SK-N-SH (cell line): ENCODE measurements around the gene USP34. TPM values are rescaled to one million over a fixed set of nuclear protein-coding genes. Genes with fewer than 3 reads are reported as not detected.

Experiments used
- CTCF ChIA-PET: fragments of 300-600, 350-600 bp; formaldehyde crosslinking; extraction: SDS; loops from one replicate; lab custom pipeline; 2021; lab: Yijun Ruan, JAX
- POLR2A ChIA-PET: fragments of 350-600 bp; sonication (Branson Sonifier 250); formaldehyde crosslinking; extraction: SDS; loops from one replicate; lab custom pipeline; 2020; ENCODE audit warnings: antibody characterized with exemption, inconsistent platforms; lab: Yijun Ruan, JAX
- DNase-seq: peaks from one replicate; pipeline ENCODE4 v3.0.0; 2012
- H2AFZ ChIP-seq: fragments of 200-600 bp; sonication (generic); 2 replicates; pipeline ENCODE4 v1.8.1; 2016; ENCODE audit warnings: antibody characterized with exemption, mild to moderate bottlenecking, low read depth
- H3F3A ChIP-seq: fragments of 200-600 bp; sonication (generic); replicated peaks from 2 replicates; pipeline ENCODE3; 2016; ENCODE audit warnings: antibody characterized with exemption, mild to moderate bottlenecking; ENCODE audit not compliant: insufficient read depth
- H3K27ac ChIP-seq, 2 experiments: fragments of 200-500 bp in 1 of 2; fragments of 200-600 bp in 1 of 2; sonication (Bioruptor generic) in 1 of 2; sonication (generic), shearing (Covaris generic) in 1 of 2; 2 replicates each; pipeline versions ENCODE4 v1.5.1 to v1.6.1; 2014 to 2016; ENCODE audit warnings: low read depth in 2 of 2, inconsistent platforms in 1 of 2, low read length in 1 of 2, mild to moderate bottlenecking in 1 of 2, mixed read lengths in 1 of 2
- H3K27me3 ChIP-seq: fragments of 200-600 bp; sonication (generic), shearing (Covaris generic); 2 replicates; pipeline ENCODE4 v1.6.1; 2016; ENCODE audit warnings: mixed run types; ENCODE audit not compliant: insufficient read depth
- H3K36me3 ChIP-seq, 2 experiments: fragments of 200-500 bp in 1 of 2; fragments of 200-600 bp in 1 of 2; sonication (Bioruptor generic) in 1 of 2; sonication (generic) in 1 of 2; replicated peaks in 1 of 2; 2 replicates each; pipeline versions ENCODE3 to v1.5.1; 2014 to 2016; ENCODE audit warnings: low read length in 1 of 2, mild to moderate bottlenecking in 1 of 2; ENCODE audit not compliant: insufficient read depth in 2 of 2, control insufficient read depth in 1 of 2
- H3K4me1 ChIP-seq, 2 experiments: fragments of 200-500 bp in 1 of 2; fragments of 200-600 bp in 1 of 2; sonication (Bioruptor generic) in 1 of 2; sonication (generic), shearing (Covaris generic) in 1 of 2; 2 replicates each; pipeline versions ENCODE4 v1.5.1 to v1.6.1; 2014 to 2016; ENCODE audit warnings: low read depth in 1 of 2, low read length in 1 of 2, mixed run types in 1 of 2; ENCODE audit not compliant: insufficient read depth in 2 of 2, control insufficient read depth in 1 of 2
- H3K4me2 ChIP-seq: fragments of 200-600 bp; sonication (generic), shearing (Covaris generic); 2 replicates; pipeline ENCODE4 v1.6.1; 2017; ENCODE audit warnings: mixed run types
- H3K4me3 ChIP-seq, 2 experiments: fragments of 200-500 bp in 1 of 2; fragments of 200-600 bp in 1 of 2; sonication (Bioruptor generic) in 1 of 2; sonication (generic), shearing (Covaris generic) in 1 of 2; 2 replicates each; pipeline versions ENCODE4 v1.5.1 to v1.8.1; 2014 to 2016; ENCODE audit warnings: low read depth in 2 of 2, inconsistent platforms in 1 of 2, low read length in 1 of 2, mild to moderate bottlenecking in 1 of 2, mixed read lengths in 1 of 2, moderate library complexity in 1 of 2
- H3K79me2 ChIP-seq: fragments of 200-600 bp; sonication (generic); 2 replicates; pipeline ENCODE4 v1.8.1; 2017; ENCODE audit warnings: mild to moderate bottlenecking; ENCODE audit not compliant: insufficient read depth
- H3K9ac ChIP-seq: fragments of 200-600 bp; sonication (generic); 2 replicates; pipeline ENCODE4 v1.6.1; 2017; ENCODE audit warnings: mixed run types
- H3K9me2 ChIP-seq: fragments of 200-600 bp; sonication (generic); 2 replicates; pipeline ENCODE4 v1.6.1; 2017; ENCODE audit warnings: mixed run types
- H3K9me3 ChIP-seq: fragments of 200-600 bp; sonication (generic); 2 replicates; pipeline ENCODE4 v1.6.1; 2017; ENCODE audit warnings: mixed run types, mild to moderate bottlenecking, moderate library complexity
- H4K20me1 ChIP-seq: fragments of 200-600 bp; sonication (generic); 2 replicates; pipeline ENCODE4 v1.6.1; 2017; ENCODE audit warnings: mild to moderate bottlenecking, mixed run types; ENCODE audit not compliant: insufficient read depth
- CHD2 ChIP-seq: fragments of 150-350 bp; IDR thresholded peaks from 2 replicates; pipeline ENCODE4 v1.6.1; 2018; ENCODE audit warnings: low read length; ENCODE audit not compliant: partially characterized antibody
- EP300 ChIP-seq, 2 experiments: IDR thresholded peaks; 2 replicates each; pipeline versions ENCODE4 v1.4.0 to v1.6.1; 2012; ENCODE audit warnings: borderline replicate concordance in 1 of 2, low read depth in 1 of 2, low read length in 1 of 2
- FOSL2 ChIP-seq: IDR thresholded peaks from 2 replicates; pipeline ENCODE4 v1.4.0; 2012; ENCODE audit warnings: low read depth, mild to moderate bottlenecking, moderate library complexity, borderline replicate concordance
- FOXJ3 ChIP-seq: sonication (generic); formaldehyde crosslinking; IDR thresholded peaks from 2 replicates; pipeline ENCODE4 v1.5.1; 2020; ENCODE audit warnings: mild to moderate bottlenecking, missing genetic modification reagents
- JUND ChIP-seq: IDR thresholded peaks from 2 replicates; pipeline ENCODE4 v1.4.0; 2012
- MAX ChIP-seq: IDR thresholded peaks from 2 replicates; pipeline ENCODE4 v1.4.0; 2012; ENCODE audit warnings: low read depth
- MXI1 ChIP-seq: IDR thresholded peaks from 2 replicates; pipeline ENCODE4 v1.6.1; 2012; ENCODE audit warnings: mild to moderate bottlenecking, low read depth, low read length, improper control_type of control experiment
- NRF1 ChIP-seq: IDR thresholded peaks from 2 replicates; pipeline ENCODE4 v1.6.1; 2012; ENCODE audit warnings: low read depth, mild to moderate bottlenecking, low read length
- SMC3 ChIP-seq: IDR thresholded peaks from 2 replicates; pipeline ENCODE4 v1.6.1; 2012; ENCODE audit warnings: low read depth, low read length, improper control_type of control experiment
- USF1 ChIP-seq: IDR thresholded peaks from 2 replicates; pipeline ENCODE4 v1.4.0; 2012; ENCODE audit warnings: low read depth, borderline replicate concordance
- USF2 ChIP-seq: fragments of 150-350 bp; IDR thresholded peaks from 2 replicates; pipeline ENCODE4 v1.6.1; 2017; ENCODE audit warnings: antibody characterized with exemption, low read length, low read depth, borderline replicate concordance
- YY1 ChIP-seq: IDR thresholded peaks from 2 replicates; pipeline ENCODE4 v1.4.0; 2012; ENCODE audit warnings: low read depth, mild to moderate bottlenecking
- ZBTB33 ChIP-seq: IDR thresholded peaks from 2 replicates; pipeline ENCODE4 v1.4.0; 2012; ENCODE audit warnings: low read depth, borderline replicate concordance
- WGBS: methylation state at CpG from one replicate; pipeline ENCODE4 v1.1.6; 2017; ENCODE audit warnings: low lambda C conversion rate; 5-methylcytosine and 5-hydroxymethylcytosine counted together
- polyA plus RNA-seq, 3 experiments: library from polyadenylated mRNA; depleted of rRNA; stranded (reverse); fragments of >200 nt; gene quantifications; 2 replicates each; pipeline ENCODE4 v1.2.3, GENCODE V29; 2012

The USP34 gene
- polyA plus RNA-seq, 1 of the 3 experiments (the other 2 are of a cell fraction): 31.4 TPM

GRCh38 chr2:61410185-61410584, 60.7 kb downstream of the USP34 start (continued):
- TF ChIP-seq ZBTB33: no peak
- TF ChIP-seq CHD2: no peak
- no peak for TF ChIP-seq FOXJ3 (CRISPR knock-in tag)
- no peak for TF ChIP-seq YY1
- no peak for TF ChIP-seq SMC3
- no peak for TF ChIP-seq MAX
- no peak for TF ChIP-seq MXI1
- no peak for TF ChIP-seq NRF1

- Histone ChIP-seq H3K4me1 (no peaks in the 10 kb centered on the region), H2AFZ (no peak overlapping the region), H3F3A (no peaks in the 10 kb centered on the region), H3K79me2 (peaks cover 53% of the 10 kb centered on the region), H3K4me2 (no peak overlapping the region), H3K27ac (no peak overlapping the region), H3K9me3 (no peaks in the 10 kb centered on the region), H3K4me3 (no peak overlapping the region), H3K36me3 (peaks cover 16 to 41% of the 10 kb centered on the region in 2 experiments), H3K27me3 (no peaks in the 10 kb centered on the region), H3K9ac (no peak overlapping the region)
- ChIA-PET CTCF (interaction anchor here (1.2 to 1.3 kb wide), 2 partner anchors 10 to 20 kb away, joined by 3 read pairs; no protein-coding TSS in a partner anchor), POLR2A (no interaction called here)
- WGBS: 58% methylated on average over 2 of the region's 2 CpGs
- DNase-seq: no peak
- TF ChIP-seq FOSL2 (no peak), EP300 (IDR thresholded peaks at IDR 0.05; ENCODE audit: borderline replicate concordance in 1 of 2, low read depth in 1 of 2, low read length in 1 of 2) (no peak), USF2 (no peak), USF1 (no peak), JUND (no peak)
- TF ChIP-seq, all 33 proteins: peak for 0
- peaks cover 17% of the 10 kb centered on the region for H4K20me1 ChIP-seq
- no peaks in the 10 kb centered on the region for H3K9me2 ChIP-seq
These were observed 65.1 kb downstream of the USP34 start for GRCh38 chr2:61405813-61406212.
